Measurements from ENCODE around the gene TMEM25.
A peak's percentile ranks its signal among the peaks of the same experiment; 100 is the strongest.

DNA sequence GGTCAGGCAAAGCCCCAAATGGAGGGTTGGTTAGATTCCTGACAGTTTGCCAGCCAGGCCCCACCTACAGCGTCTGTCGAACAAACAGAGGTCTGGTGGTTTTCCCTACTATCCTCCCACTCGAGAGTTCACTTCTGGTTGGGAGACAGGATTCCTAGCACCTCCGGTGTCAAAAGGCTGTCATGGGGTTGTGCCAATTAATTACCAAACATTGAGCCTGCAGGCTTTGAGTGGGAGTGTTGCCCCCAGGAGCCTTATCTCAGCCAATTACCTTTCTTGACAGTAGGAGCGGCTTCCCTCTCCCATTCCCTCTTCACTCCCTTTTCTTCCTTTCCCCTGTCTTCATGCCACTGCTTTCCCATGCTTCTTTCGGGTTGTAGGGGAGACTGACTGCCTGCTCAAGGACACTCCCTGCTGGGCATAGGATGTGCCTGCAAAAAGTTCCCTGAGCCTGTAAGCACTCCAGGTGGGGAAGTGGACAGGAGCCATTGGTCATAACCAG is 8.4 kb upstream of the TMEM25 start:
- TF ChIP-seq TAF1 (IDR thresholded peaks at IDR 0.05; ENCODE audit: low read depth) (no peak), EGR1 (IDR thresholded peaks at IDR 0.05) (no peak), RAD21 (IDR thresholded peaks at IDR 0.05; ENCODE audit: low read depth) (peak; percentile 44), EP300 (IDR thresholded peaks at IDR 0.05; ENCODE audit: borderline replicate concordance) (no peak), TEAD4 (IDR thresholded peaks at IDR 0.05) (no peak), MAX (IDR thresholded peaks at IDR 0.05) (no peak)
